ENCODE measurements around the gene EHMT1. TPM values are rescaled to one million over a fixed set of nuclear protein-coding genes. Genes with fewer than 3 reads are reported as not detected.

EHMT1 gene
- total and polyA plus RNA-seq, 10 of the 15 experiments (the other 5 are each of a cell fraction or from before 2014, with no cell fraction given): 2.9 to 100 (median 48.1) TPM

DNA sequence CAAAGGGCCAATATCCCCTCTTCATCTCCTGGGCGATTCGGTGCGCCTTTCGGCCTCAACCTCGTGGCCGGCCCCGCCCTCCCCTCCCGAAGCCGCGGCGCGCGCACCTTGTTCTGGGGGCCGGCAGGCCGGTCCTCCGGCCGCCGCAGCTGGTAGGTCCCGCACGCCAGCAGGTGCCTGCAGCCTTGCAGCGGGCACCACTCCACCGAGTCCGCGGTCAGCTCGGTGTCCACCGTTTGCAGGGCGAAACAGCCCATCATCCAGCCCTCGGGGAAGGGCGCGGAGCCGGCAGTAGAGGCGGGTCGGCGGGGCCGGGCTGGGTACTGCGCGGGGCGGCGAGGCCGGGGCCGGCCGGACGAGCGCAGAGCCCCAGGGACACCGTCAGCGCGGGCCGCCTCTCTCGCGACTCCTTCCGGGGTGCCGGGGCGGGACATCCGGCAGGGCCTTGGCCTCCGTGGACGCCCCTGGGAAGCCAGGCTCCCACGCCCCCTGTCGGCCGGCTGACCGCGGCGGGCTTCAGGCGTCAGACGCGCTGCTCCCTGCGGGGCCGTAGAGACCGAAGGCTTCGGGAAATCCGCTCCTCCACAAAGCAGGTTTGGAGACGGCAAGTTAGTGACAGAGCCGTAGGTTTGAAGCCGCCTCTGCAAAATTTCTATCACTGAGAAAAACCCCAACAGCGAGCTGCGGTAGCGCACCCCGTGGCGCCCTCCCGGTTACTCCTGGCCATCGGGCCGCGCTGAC lies 40.1 kb upstream of the EHMT1 start, which contains the start of gene DPH7 (continued):
- TF ChIP-seq ZBED1 (IDR thresholded peaks at IDR 0.05; ENCODE audit: borderline replicate concordance): 0 out of 2 replicates have a peak, but pooled peaks have one; percentile 26
- peak; percentile 57; the same call in 1 of the 2 replicates for TF ChIP-seq NBN (IDR thresholded peaks at IDR 0.05)
- TF ChIP-seq, protein P1, sequence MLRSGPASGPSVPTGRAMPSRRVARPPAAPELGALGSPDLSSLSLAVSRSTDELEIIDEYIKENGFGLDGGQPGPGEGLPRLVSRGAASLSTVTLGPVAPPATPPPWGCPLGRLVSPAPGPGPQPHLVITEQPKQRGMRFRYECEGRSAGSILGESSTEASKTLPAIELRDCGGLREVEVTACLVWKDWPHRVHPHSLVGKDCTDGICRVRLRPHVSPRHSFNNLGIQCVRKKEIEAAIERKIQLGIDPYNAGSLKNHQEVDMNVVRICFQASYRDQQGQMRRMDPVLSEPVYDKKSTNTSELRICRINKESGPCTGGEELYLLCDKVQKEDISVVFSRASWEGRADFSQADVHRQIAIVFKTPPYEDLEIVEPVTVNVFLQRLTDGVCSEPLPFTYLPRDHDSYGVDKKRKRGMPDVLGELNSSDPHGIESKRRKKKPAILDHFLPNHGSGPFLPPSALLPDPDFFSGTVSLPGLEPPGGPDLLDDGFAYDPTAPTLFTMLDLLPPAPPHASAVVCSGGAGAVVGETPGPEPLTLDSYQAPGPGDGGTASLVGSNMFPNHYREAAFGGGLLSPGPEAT (IDR thresholded peaks at IDR 0.05; ENCODE audit: low read depth): 0 out of 2 replicates have a peak, but pooled peaks have one; percentile 22
- peak; percentile 90; the same call in 1 of the 2 replicates for TF ChIP-seq CBX5 (IDR thresholded peaks at IDR 0.05; ENCODE audit: low read depth)
- 0 out of 2 replicates have a peak, but pooled peaks have one; percentile 70 for TF ChIP-seq TAF1 (IDR thresholded peaks at IDR 0.05; ENCODE audit: borderline replicate concordance, low read depth, low read length)
- TF ChIP-seq SMC3 (IDR thresholded peaks at IDR 0.05; ENCODE audit: borderline replicate concordance, low read length): peak; percentile 30; the same call in 1 of the 2 replicates
- no peak for TF ChIP-seq ZNF384 (IDR thresholded peaks at IDR 0.05; ENCODE audit: borderline replicate concordance, low read depth, low read length)
- TF ChIP-seq SUPT20H (IDR thresholded peaks at IDR 0.05; ENCODE audit: borderline replicate concordance, control insufficient read depth, low read depth, low read length): no peak
- no peak for TF ChIP-seq NFYA (IDR thresholded peaks at IDR 0.05; ENCODE audit: borderline replicate concordance, low read depth, low read length)
- TF ChIP-seq POU2F2 (IDR thresholded peaks at IDR 0.05; ENCODE audit: borderline replicate concordance, low read depth, low read length): peak; percentile 20; the same call in 1 of the 3 replicates
- TF ChIP-seq, protein P2, sequence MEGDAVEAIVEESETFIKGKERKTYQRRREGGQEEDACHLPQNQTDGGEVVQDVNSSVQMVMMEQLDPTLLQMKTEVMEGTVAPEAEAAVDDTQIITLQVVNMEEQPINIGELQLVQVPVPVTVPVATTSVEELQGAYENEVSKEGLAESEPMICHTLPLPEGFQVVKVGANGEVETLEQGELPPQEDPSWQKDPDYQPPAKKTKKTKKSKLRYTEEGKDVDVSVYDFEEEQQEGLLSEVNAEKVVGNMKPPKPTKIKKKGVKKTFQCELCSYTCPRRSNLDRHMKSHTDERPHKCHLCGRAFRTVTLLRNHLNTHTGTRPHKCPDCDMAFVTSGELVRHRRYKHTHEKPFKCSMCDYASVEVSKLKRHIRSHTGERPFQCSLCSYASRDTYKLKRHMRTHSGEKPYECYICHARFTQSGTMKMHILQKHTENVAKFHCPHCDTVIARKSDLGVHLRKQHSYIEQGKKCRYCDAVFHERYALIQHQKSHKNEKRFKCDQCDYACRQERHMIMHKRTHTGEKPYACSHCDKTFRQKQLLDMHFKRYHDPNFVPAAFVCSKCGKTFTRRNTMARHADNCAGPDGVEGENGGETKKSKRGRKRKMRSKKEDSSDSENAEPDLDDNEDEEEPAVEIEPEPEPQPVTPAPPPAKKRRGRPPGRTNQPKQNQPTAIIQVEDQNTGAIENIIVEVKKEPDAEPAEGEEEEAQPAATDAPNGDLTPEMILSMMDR (IDR thresholded peaks at IDR 0.05 in 2 of 3, conservative IDR thresholded peaks at IDR 0.05 in 1 of 3; ENCODE audit: control insufficient read depth in 2 of 3, extremely low read depth in 1 of 3, insufficient read depth in 1 of 3, low read depth in 3 of 3, low read length in 3 of 3): peak; percentile 95 to 97 (median 97)
- peak; percentile 68 for TF ChIP-seq SP1 (IDR thresholded peaks at IDR 0.05; ENCODE audit: low read depth, low read length)
- TF ChIP-seq EED (IDR thresholded peaks at IDR 0.05; ENCODE audit: low read depth): no peak
- TF ChIP-seq ZSCAN29 (IDR thresholded peaks at IDR 0.05): peak; percentile 69; the same call in 1 of the 2 replicates
- TF ChIP-seq MLLT1 (IDR thresholded peaks at IDR 0.05): peak; percentile 84
- TF ChIP-seq NRF1 (conservative IDR thresholded peaks at IDR 0.05; ENCODE audit: low read depth, low read length): no peak
- TF ChIP-seq, protein P3, sequence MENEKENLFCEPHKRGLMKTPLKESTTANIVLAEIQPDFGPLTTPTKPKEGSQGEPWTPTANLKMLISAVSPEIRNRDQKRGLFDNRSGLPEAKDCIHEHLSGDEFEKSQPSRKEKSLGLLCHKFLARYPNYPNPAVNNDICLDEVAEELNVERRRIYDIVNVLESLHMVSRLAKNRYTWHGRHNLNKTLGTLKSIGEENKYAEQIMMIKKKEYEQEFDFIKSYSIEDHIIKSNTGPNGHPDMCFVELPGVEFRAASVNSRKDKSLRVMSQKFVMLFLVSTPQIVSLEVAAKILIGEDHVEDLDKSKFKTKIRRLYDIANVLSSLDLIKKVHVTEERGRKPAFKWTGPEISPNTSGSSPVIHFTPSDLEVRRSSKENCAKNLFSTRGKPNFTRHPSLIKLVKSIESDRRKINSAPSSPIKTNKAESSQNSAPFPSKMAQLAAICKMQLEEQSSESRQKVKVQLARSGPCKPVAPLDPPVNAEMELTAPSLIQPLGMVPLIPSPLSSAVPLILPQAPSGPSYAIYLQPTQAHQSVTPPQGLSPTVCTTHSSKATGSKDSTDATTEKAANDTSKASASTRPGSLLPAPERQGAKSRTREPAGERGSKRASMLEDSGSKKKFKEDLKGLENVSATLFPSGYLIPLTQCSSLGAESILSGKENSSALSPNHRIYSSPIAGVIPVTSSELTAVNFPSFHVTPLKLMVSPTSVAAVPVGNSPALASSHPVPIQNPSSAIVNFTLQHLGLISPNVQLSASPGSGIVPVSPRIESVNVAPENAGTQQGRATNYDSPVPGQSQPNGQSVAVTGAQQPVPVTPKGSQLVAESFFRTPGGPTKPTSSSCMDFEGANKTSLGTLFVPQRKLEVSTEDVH (IDR thresholded peaks at IDR 0.05; ENCODE audit: low read depth, partially characterized antibody): no peak
- TF ChIP-seq DPF2 (IDR thresholded peaks at IDR 0.05): peak; percentile 89
- TF ChIP-seq BACH1 (IDR thresholded peaks at IDR 0.05; ENCODE audit: borderline replicate concordance): peak; percentile 91
- TF ChIP-seq PML (IDR thresholded peaks at IDR 0.05; ENCODE audit: low read length): no peak; the same call in 1 of the 2 replicates
- peak; percentile 93 for TF ChIP-seq ZNF207 (IDR thresholded peaks at IDR 0.05; ENCODE audit: borderline replicate concordance)
- no peak for TF ChIP-seq TCF3 (IDR thresholded peaks at IDR 0.05; ENCODE audit: borderline replicate concordance, insufficient read depth, low read depth, low read length)
- peak; percentile 75 for TF ChIP-seq CREB1 (IDR thresholded peaks at IDR 0.05; ENCODE audit: low read depth)

Data from GM12878 (cell line).